NCI-H128 (cell line): Measurements from ENCODE around the gene GPR158.
"Not testable (repeated sequence)": the region's sequence is repeated elsewhere in the genome, so short reads cannot be mapped to it uniquely, and the experiment has no call there.

Experiments
- DNase-seq: peaks from one replicate; lab custom pipeline; 2025; ENCODE audit not compliant: unreplicated experiment; lab: John Stamatoyannopoulos, UW

The GPR158 gene

GRCh38 chr10:25300073-25300472 lies 125.3 kb downstream of the GPR158 start:
- DNase-seq = no peak

- no peak for DNase-seq
These were observed 129.8 kb downstream of the GPR158 start for GRCh38 chr10:25304606-25305005.

- no peak for DNase-seq
These were observed 131.6 kb downstream of the GPR158 start for GRCh38 chr10:25306386-25306785.

- DNase-seq = no peak
These were observed 133.5 kb downstream of the GPR158 start for GRCh38 chr10:25308278-25308677.

GRCh38 chr10:25317596-25318211 lies 142.9 kb downstream of the GPR158 start:
- DNase-seq = not testable (repeated sequence)

- no peak for DNase-seq
These were observed 152.5 kb downstream of the GPR158 start for GRCh38 chr10:25327273-25327672.

GRCh38 chr10:25328361-25328760 lies 153.6 kb downstream of the GPR158 start:
- DNase-seq = no peak

GRCh38 chr10:25329587-25329986 lies 154.8 kb downstream of the GPR158 start:
- DNase-seq = not testable (repeated sequence)

- no peak for DNase-seq
These were observed 159.6 kb downstream of the GPR158 start for GRCh38 chr10:25334445-25334844.

GRCh38 chr10:25336330-25336729 lies 161.5 kb downstream of the GPR158 start:
- no peak for DNase-seq

GRCh38 chr10:25338271-25338670 lies 163.5 kb downstream of the GPR158 start:
- DNase-seq = no peak

- no peak for DNase-seq
These were observed 165.2 kb downstream of the GPR158 start for GRCh38 chr10:25339966-25340365.

GRCh38 chr10:25349520-25349919 lies 174.7 kb downstream of the GPR158 start:
- no peak for DNase-seq

GRCh38 chr10:25356609-25357008 lies 181.8 kb downstream of the GPR158 start:
- DNase-seq = no peak

- no peak for DNase-seq
These were observed 182.5 kb downstream of the GPR158 start for GRCh38 chr10:25357269-25357668.

GRCh38 chr10:25382029-25382810 lies 207.4 kb downstream of the GPR158 start:
- DNase-seq = no peak

- DNase-seq = not testable (repeated sequence)
These were observed 208.1 kb downstream of the GPR158 start for GRCh38 chr10:25382901-25383300.

- DNase-seq = no peak
These were observed 208.9 kb downstream of the GPR158 start for GRCh38 chr10:25383686-25384085.

GRCh38 chr10:25384618-25385017 lies 209.8 kb downstream of the GPR158 start:
- no peak for DNase-seq

- no peak for DNase-seq
These were observed 213.5 kb downstream of the GPR158 start for GRCh38 chr10:25388188-25388861.

GRCh38 chr10:25388862-25389206 lies 214.0 kb downstream of the GPR158 start:
- DNase-seq = no peak

GRCh38 chr10:25390733-25391132 lies 215.9 kb downstream of the GPR158 start:
- DNase-seq = no peak
